EL (cell line): Measurements from ENCODE around the gene C1QTNF8.
A peak's percentile ranks its signal among the peaks of the same experiment; 100 is the strongest.
"Not testable (repeated sequence)": the region's sequence is repeated elsewhere in the genome, so short reads cannot be mapped to it uniquely, and the experiment has no call there.

ENCODE experiments used
- DNase-seq: peaks from one replicate; pipeline ENCODE4 v3.0.0-alpha.2; 2016

Gene C1QTNF8

DNA sequence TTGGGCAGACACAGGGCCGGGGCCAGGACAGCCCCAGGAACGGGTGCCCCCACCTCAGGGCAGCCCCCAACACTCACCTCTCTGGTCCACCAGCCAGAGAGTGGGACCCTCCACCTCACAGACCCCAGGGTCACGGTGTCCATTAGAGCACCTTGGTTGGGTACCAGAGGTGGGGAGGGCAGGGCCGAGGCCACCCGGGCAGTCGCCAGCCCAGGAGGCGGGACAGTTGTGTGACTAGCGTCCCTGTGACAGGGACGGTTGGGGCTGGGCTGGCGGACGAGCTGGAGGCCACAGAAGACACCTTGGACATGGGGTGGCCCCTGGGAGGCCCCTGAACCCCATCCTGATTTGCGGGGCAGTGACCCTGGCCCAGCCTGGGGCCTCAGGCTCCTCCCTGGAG is 11.7 kb upstream of the C1QTNF8 start:
- no peak for DNase-seq

DNA sequence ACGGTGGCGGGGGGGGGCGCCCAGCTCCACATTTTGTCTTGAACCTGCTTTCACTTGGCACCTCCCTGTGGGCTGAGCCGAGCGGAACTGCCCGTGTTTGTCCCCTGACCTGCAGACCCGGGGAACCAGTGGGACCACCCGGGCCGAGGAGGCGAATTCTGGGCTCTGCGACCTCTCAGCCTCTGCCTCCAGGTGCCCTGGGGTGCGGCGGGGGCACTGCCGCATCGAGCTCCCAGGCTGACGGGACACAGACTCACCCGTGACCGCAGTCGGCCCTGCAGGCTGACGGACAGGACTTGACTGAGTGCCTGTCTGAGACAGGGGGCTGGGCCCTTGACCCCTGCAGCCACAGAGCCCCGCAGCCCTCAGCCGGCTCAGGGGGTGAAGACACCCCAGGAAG is 11.1 kb upstream of the C1QTNF8 start:
- no peak for DNase-seq

- DNase-seq, result no peak
Measured at GRCh38 chr16:1106659-1107058, 10.6 kb upstream of the C1QTNF8 start.

DNA sequence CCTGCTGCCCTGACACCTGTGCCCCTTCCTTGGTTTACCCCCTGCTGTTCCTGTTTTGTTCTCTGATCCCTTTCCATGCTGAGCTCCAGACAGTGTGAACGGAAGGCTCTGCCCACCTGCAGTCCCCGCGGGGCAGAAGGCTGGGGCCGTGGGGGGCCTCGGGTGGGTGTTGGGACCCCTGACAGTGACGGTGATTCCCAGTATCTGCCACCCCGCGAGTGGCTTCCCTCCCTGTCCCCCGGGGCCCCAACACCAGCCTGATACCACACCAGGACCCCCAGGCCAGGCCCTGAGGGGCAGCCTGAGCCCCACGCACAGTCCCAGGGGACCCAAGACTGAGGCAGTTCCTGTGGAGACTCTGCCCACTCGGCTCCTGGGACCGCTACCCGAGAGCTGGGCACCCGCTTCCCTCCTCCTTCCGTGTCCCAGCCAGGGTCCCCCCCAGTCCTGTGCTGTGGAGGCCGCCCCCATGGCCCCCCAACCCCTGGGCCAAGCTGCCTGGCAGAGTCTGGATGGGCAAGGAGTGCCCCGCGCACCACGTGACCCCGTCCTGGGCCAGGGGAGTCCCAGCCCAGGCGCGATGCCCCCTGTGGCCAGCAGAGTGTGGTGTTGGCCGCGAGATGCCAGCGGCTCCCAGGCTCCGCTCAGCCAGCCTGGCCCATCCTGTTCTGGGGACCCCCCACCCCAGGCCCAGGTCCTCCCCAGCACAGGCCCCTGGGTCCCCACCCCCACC is 10.0 kb upstream of the C1QTNF8 start:
- DNase-seq, result peak; percentile 55

DNA sequence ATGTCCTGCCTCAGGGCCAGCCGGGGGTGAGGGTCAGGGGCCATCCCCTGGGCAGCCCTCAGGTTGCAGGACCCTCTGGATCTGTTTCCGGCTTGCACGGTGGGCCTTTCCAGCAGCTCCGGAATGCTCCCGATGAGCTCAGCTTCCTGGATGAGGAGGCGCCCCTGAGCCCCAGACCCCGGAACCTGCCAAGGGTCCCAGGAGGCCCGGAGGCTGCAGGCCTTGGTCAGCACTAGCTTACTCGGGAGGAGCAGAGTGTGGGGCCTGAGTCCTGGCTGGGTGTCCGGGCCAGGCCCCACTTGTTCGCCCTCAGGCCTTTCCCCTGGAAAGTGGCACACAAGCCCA is 7.6 kb upstream of the C1QTNF8 start:
- DNase-seq, result no peak

DNA sequence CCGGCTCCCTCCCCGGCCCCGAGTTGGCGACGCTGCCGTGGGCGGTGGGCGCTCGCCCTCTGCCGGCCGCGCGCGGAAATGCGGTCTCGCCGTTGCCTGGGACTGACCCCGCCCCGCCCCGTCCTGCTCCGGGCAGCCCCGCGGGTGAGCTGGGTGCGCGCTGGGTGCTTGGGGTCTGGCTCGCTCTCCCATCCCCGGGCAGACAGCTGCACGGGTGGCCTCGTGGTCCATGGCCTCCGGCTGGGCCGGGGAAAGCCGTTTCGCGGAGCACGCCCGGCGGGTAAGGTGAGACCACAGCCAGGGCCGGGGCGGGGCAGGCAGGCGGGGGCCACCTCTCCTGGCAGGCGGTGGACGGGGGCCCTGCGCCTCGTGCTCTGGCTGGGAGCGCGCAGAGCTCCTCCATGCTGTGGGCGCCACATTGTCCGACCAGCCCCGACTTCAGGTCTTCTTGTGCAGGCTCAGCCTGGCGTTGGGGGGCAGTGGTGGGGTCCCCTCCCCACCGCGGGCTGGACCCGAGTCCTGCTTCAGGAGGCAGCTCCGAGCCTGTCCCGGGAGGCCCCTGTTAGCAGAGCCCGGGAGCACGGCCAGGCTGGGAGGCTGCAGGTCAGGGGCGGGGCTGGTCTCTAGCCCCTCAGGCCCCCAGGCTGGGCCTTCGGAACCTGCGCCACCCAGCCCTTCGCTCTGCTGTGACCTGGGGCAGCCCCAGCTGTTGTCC is 7.0 kb upstream of the C1QTNF8 start:
- DNase-seq, result peak; percentile 28

DNA sequence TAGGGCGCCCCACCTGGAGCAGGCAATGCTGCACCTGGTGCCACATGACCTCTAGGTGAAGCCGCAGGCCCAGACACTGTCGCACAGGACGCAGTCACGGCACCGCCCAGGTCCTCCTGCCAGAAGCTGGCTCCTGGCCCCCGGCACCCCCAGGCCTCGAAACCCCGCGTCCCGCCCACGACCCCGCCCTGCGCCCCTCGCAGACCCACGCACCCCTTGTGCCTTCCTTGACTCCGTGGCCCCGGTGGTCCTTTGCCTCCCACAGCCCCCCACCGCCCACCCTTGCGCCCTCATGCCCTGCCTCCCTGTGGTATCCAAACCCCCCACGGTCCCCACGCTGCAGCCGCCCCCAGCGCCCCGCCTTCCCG is 6.3 kb upstream of the C1QTNF8 start:
- DNase-seq, result no peak

DNA sequence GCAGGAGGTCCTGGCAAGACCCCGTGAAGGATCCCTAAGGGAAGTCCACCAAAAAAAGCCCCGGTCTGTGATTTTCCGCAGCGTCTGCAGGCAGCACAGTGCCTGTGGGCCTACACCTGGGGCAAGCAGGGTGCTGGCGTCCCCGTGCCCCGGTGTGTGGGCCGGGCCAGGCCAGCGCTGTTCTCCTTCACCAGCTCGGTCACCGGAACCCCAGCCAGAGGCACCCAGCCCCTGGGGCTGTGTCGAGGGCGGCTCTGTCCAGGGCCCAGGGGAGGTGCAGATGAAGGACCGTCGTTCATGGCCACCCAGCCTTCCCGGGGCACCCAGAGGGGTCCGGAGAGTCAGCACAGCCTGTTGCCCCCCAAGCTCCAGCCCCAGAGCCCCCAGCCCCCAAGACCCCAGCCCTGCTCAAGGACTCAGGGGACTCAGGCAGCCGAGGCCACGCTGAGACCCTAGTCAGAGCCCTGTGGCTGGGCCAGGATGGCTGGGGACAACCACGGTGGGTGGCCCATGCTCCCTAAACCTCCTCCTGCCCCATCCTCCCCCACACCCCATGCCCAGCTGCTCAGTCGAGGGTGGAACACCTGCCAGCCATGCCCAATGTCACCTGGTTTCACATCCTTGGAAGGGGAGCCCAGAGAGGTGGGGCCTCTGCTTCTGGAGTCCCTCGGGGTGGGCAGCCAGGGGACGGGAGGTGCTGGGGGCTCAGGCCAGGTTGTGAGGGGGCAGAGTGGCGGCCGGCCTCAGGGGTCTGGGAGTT is 5.7 kb upstream of the C1QTNF8 start:
- DNase-seq, result no peak

GRCh38 chr16:1101133-1101532 is 5.1 kb upstream of the C1QTNF8 start:
- no peak for DNase-seq

DNA sequence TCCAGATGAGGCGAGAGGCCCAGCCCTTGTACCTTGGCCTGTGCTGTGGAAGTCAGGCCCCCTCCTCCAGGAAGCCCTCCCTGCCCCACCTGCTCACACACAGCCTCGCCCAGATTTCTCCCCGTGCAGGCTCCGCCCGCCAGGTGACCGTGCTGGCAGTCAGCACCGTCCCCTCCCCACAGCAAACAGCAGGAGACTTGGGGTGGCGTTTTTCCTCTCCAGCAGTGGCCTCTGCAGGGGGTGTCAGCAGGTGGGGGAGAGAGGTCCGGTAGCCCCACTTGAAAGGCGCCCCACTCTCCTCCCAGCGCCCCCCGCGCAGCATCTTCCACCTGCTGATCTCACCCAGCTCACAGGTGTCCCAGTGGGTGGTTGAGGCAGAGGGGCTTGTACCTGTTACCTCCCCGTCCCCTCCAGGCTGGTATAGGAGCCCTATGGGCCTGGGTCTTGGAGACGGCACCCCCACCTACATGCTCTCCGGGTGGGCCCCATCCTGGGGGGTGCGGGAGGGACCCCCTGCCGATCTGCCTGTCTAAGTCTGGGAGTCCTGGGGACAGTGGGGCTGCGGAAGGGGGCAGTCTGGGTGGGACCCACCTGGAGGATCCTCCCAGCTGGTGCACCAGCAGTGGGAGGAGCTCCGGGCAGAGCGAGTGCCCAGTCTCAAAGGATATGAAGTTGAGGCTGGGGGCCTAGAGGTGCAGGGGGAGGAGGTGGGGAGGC is 4.2 kb upstream of the C1QTNF8 start:
- no peak for DNase-seq

DNA sequence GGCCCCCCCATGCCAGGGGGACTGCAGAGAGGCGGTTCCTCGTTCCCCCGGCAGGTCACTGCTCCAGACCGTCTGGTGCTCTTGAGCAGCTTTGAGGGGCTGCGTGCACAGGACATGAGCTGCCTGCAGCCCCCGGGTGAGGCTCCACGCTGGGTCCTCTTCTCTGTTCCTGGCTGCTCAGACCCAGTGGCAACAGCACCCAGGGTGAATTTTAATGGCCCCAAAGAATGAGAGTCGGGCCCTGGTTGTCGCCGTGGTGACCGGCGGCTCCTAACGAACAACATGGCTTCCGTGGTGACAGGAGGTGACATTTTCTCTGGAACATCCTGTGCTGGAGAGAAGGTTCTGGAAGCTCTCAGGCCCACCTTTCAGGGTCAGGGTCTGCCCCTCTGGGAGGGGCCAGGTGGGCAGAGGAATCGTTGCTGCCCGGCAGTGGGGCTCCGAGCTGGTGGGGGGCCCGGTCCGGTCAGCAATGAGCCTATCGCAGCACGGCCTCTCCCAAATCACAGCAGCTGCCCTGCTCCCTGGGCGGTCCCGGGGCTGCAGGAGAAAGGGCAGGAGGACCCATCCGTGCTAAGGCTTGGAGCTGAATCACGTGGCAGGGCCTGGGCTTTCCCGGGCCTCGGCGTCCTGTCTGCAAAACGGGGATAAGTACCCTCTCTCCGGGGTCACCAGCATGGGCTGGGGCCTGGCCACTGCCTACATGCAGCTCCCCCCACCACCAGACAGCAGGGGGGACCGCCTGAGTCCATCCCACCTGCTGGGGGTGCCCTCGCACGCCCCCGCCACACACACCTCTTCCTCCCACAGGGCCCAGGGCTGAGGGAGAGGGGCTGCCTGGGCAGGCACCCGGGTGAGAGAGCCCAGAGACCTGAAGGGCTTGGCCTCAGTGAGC is 3.4 kb upstream of the C1QTNF8 start:
- DNase-seq, result no peak

DNA sequence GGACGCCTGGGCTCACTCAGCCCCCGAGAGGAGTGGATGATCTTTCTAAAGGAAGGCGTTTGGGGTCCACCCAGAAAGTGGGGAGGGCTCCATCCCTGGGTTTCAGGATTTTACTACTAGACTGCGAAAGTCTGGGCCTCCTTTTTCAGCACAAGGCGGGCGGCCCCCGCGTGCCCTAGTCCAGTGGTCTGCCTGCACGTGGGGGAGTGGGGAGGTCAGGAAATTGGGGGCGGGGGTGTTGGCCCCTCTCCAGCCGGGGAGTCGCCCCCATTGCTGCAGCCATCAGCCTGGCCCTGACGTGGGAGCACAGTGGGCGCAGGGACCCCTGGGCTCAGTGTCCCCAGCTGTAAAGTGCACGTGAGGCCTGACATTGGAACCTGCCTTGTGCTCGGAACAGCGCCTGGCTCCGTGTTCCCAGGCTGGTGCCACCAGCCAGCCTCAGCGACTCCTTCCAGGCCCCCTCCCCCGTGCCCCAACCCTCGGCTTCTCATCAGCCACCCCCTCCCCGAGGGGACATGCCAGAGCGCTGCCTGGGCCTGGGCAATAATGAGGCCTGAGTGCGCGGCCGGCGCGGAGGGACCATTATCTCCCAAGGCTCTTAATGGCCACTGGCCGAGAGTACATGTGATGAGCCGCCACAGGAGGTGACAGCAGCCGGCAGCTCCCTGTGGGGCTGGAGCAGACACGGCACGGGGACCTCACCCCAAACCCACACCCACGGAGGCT is 2.4 kb upstream of the C1QTNF8 start:
- DNase-seq, result no peak

DNA sequence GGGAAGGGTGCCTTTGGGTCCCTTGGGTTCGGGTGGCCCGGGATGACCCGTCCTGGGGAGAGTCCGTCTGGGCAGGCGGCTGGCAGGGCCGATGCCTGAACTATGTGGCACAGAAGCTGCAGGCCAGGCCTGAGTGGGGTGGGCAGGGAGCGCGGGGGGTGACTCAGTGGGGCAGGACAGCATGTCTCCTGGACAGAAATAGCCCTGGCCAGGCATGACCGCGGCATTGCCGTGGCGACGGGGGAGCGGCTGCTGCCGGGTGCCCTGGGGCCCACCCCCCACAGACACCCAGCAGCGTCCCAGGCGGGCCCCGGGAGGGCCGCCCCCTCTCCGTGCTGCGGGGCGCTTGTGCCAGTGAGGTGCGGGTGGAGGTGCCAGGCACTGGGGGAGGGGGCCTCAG is 1.8 kb upstream of the C1QTNF8 start:
- DNase-seq, result no peak

DNA sequence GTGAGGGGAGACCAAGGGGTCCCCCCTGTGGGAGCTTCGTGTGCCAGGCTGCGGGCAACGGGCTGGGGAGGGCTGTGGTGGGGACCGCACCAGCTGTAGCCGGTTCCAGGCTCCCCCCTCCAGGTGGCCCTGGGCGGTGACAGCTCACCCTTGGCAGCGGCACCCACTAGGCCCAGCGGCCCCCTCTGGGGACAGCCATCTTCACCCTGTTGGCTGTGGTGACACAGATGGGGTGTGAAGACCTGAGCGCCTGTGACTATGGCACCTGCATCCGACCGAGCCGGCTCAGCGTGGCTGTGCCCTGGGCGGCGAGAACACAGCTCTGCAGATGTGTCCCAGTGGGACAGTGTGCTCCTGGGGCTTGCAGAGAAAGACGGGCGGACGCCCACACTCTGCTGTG is 1.1 kb upstream of the C1QTNF8 start:
- no peak for DNase-seq

DNA sequence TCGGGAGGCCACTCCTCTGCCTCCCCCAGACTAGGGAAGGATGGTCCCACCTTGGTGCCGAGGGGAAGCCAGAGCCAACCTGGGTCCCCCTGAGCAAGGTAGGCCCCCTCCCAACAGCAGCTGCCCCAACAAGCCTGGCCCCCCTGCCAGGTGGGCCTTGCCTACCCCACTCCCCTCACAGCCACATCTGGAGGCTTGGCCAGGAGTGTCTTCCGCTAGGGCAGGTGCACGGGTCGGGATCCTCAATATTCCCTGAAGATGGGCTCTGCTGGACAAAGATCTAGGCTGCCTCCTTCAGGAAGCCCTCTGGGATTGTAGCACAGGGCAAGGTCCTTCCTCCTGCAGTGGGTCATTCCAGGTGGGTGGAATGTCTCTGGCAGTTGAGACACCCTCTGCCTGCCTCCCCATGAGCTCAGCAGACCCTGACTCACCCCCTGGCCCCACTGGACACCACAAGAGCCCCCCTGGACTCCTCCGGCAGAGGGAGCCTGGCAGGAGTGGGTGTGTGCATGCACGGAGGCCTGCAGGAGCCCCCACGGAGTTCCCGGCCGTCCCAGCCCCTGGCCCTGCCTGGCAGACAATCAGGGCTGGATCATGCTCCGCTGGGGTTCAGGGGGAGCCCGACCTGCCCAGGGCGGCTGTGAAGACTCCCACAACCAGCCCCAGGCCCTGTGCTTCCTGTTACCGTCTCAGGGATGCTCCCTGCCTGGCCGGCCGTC is 435 bp downstream of the C1QTNF8 start:
- DNase-seq, result no peak

DNA sequence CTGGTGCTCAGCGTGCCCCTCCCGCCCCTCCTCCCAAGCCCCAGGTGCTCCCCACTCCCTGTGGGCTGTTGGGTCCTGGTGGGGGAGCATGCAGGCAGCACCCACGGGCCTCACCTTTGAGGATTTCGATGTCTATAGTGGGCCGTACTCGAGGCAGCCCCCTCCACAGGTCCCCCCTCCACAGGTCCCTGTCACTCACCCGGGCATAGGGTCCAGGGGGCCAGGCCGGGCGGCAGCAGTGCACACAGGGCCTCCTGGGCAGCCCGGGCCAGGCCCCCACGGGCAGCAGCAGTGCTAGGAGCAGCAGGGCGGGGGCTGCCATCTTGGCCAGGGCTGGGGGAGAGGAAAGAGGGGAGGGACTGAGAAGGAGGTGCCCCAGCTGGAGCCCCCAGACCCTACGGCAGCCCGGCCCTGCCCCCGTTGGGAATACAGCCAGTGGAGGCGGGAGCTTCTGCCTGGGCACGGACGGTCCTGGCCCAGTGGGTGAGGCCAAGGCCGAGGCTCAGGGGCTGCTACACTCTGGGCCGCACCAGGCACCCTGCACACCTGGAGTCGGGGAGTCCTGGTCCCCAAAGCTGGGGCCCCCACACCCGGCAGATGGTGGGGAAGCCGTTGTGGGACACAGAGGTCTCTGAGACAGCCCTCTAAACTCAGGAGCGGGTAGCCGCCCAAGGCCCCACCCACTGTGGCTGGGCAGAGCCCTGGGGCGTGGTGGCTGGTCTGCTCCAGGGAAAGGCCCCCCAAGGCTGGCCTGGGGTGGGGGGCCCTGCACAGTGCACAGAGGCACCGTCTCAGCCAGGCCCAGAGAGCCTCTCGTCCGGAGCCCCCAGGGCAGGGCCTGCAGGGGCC is 1.2 kb downstream of the C1QTNF8 start:
- DNase-seq, result no peak

- DNase-seq, result no peak
Measured at GRCh38 chr16:1094124-1094479, 1.9 kb downstream of the C1QTNF8 start.

DNA sequence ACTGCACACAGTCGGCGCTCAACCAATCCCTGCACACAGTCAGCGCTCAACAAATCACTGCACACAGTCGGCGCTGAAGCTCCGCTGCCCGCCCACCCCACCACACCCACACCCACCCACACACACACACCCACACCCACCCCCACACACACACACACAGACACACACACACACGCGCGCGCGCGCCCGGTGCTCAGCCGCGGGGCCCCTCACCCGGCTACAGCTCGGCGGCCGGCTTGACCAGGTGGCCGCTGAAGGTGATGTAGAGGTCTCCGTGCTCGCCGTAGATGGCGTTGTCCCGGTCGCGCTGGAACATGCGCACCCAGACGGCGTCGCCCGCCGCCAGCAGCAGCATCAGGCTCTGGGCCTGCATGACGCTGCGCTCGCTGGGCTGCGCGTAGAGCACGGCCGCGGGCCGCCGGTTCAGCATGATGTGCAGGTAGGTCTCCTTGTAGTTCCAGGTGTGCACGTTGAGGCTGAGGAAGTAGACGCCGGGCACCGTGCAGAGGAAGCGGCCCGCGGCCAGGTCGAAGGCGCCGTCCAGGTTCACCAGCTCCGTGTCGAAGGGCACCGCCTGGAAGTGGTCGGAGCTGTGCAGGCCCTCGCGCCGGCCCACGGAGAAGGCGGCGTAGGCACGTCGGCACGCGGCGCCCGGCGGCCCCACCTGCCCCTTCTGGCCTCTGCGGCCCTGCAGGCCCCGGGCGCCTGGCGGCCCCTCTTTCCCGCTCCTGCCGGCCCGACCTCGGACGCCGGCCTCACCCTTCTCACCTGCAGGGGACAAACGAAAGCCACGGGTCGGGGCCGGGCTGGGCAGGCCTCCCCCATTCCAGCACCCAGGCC is 2.5 kb downstream of the C1QTNF8 start:
- DNase-seq, result peak; percentile 11

DNA sequence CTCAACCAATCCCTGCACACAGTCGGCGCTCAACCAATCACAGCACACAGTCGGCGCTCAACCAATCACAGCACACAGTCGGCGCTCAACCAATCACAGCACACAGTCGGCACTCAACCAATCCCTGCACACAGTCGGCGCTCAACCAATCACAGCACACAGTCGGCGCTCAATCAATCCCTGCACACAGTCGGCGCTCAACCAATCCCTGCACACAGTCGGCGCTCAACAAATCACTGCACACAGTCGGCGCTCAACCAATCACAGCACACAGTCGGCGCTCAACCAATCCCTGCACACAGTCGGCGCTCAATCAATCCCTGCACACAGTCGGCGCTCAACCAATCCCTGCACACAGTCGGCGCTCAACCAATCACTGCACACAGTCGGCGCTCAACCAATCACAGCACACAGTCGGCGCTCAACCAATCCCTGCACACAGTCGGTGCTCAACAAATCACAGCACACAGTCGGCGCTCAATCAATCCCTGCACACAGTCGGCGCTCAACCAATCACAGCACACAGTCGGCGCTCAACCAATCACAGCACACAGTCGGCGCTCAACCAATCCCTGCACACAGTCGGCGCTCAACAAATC is 3.3 kb downstream of the C1QTNF8 start:
- DNase-seq, result not testable (repeated sequence)
